Measurements from ENCODE around the gene NCCRP1.

GRCh38 chr19:39209196-39209595 lies 12.4 kb downstream of the NCCRP1 start:
- no peak for TF ChIP-seq POLR2A (IDR thresholded peaks at IDR 0.05)
- no peak for TF ChIP-seq CTCF (IDR thresholded peaks at IDR 0.05)
